Osteocyte (in vitro differentiated cells): Measurements from ENCODE around the gene COX20. TPM values are rescaled to one million over a fixed set of nuclear protein-coding genes. Genes with fewer than 3 reads are reported as not detected.

Source experiments
- DNase-seq: peaks from one replicate; pipeline ENCODE4 v3.0.0; 2021; ENCODE audit warnings: mixed read lengths; ENCODE audit not compliant: unreplicated experiment; ENCODE audit errors: extremely low spot score
- H3K27ac Mint-ChIP-seq: one replicate; pipeline ENCODE4 v1.8.0; 2021; ENCODE audit warnings: mild to moderate bottlenecking, mixed read lengths; ENCODE audit not compliant: unreplicated experiment
- H3K27me3 Mint-ChIP-seq: one replicate; pipeline ENCODE4 v1.8.0; 2021; ENCODE audit warnings: mixed read lengths; ENCODE audit not compliant: unreplicated experiment
- H3K36me3 Mint-ChIP-seq: one replicate; pipeline ENCODE4 v1.8.0; 2021; ENCODE audit warnings: mixed read lengths; ENCODE audit not compliant: unreplicated experiment
- H3K4me1 Mint-ChIP-seq: one replicate; pipeline ENCODE4 v1.8.0; 2021; ENCODE audit warnings: mixed read lengths; ENCODE audit not compliant: unreplicated experiment
- H3K4me3 Mint-ChIP-seq: one replicate; pipeline ENCODE4 v1.8.0; 2021; ENCODE audit warnings: mild to moderate bottlenecking, moderate library complexity, mixed read lengths; ENCODE audit not compliant: unreplicated experiment
- H3K9me3 Mint-ChIP-seq: one replicate; pipeline ENCODE4 v1.8.0; 2021; ENCODE audit warnings: mixed read lengths; ENCODE audit not compliant: unreplicated experiment
- total RNA-seq: library from RNA; stranded (reverse); gene quantifications from 2 replicates; pipeline ENCODE4 v1.2.1, GENCODE V29; 2021
- TF ChIP-seq, protein P1 (sequence below): fragments of 200-600 bp; sonication (generic); IDR thresholded peaks from 2 replicates; pipeline ENCODE4 v1.5.0; 2021; ENCODE audit warnings: antibody characterized with exemption, mild to moderate bottlenecking, moderate library complexity

Gene COX20
- total RNA-seq, 1 donor from 2014 or later, result 27.4 TPM

DNA sequence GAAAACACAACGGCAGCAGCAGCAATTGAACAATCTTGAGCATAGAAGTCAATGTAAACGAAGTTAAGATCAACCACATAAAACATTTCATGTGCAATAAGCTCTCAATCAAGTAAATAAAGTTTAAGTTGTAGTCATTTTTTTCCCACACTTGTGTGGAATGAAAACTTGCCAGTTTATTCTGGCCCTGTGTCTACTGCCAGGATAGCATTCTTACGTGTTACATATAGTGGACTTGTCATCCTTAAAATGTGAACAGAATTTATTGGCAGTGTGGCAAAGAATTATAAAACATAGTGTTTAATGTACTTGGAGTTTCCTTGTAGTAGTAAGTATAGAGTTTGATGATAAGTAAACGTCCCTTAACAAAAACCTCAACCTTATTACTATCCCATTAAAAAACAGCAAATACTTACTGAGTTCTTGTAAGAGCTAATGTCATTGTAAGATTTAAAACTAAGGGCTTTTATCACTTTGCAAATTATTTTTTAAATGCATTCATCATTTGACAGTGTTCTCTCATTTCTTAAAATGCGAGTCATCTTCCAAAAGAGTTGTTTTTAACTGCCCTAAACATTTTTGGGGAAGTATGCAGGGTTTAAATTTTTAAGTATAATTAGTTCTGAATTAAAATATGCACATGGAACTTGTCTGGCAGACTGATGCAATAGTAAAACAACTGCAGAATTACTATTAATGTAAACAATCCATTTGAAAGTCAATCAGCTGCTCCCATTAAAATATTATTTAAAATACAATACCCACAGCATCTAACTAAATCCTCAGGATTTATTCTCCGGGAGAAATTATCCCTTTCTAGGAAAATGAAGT lies 7.9 kb downstream of the COX20 start:
- TF ChIP-seq, protein P1, sequence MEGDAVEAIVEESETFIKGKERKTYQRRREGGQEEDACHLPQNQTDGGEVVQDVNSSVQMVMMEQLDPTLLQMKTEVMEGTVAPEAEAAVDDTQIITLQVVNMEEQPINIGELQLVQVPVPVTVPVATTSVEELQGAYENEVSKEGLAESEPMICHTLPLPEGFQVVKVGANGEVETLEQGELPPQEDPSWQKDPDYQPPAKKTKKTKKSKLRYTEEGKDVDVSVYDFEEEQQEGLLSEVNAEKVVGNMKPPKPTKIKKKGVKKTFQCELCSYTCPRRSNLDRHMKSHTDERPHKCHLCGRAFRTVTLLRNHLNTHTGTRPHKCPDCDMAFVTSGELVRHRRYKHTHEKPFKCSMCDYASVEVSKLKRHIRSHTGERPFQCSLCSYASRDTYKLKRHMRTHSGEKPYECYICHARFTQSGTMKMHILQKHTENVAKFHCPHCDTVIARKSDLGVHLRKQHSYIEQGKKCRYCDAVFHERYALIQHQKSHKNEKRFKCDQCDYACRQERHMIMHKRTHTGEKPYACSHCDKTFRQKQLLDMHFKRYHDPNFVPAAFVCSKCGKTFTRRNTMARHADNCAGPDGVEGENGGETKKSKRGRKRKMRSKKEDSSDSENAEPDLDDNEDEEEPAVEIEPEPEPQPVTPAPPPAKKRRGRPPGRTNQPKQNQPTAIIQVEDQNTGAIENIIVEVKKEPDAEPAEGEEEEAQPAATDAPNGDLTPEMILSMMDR, result no peak
- Mint-ChIP-seq H3K4me1 (peaks cover 24% of the 10 kb centered on the region), H3K4me3 (no peak overlapping the region), H3K27me3 (no peaks in the 10 kb centered on the region), H3K27ac (no peak overlapping the region), H3K9me3 (no peaks in the 10 kb centered on the region), H3K36me3 (peaks cover 49% of the 10 kb centered on the region)
- no peak for DNase-seq

DNA sequence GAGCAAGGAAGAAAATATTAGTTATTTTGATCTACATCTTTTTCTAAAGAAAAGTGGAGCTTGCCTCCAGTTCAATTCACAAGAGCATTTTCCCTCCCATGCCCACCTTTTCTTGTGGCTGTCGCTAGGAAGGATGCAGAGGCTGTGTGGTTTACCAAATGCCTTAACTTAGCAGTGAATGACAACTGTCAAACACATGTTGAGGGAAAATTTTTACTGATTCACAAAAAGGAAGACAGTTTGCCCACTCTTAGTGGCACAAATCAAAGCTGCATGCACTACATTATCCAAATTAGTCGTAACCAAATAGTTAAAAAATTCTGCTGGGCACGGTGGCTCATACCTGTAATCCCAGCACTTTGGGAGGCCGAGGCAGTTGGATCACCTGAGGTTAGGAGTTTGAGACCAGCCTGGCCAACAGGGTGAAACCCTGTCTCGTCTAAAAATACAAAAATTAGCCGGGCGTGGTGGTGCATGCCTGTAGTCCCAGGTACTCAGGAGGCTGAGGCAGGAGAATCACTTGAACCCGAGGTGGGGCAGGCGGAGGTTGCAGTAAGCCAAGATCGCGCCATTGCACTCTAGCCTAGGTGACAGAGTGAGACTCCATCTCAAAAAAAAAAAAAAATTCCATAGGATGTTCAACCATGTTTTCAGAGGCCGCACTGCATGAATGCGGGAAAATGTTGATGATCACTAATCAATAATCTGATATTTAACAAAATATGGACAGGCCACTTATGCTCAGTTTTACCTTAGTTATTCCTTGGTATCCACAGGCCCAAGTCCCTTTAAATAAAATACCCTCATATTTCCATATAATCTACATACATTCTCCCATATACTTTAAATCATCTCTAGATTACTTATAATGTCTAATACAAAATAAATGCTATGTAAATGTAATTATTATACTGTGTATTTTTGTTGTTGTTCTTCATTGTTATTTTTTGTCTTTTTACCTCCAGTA lies 9.0 kb downstream of the COX20 start:
- Mint-ChIP-seq H3K4me3 (no peak overlapping the region), H3K9me3 (no peaks in the 10 kb centered on the region), H3K27ac (peak overlapping the region; percentile 6), H3K4me1 (peaks cover 20% of the 10 kb centered on the region), H3K27me3 (no peaks in the 10 kb centered on the region), H3K36me3 (peaks cover 52% of the 10 kb centered on the region)
- TF ChIP-seq, protein P1, result no peak
- no peak for DNase-seq

DNA sequence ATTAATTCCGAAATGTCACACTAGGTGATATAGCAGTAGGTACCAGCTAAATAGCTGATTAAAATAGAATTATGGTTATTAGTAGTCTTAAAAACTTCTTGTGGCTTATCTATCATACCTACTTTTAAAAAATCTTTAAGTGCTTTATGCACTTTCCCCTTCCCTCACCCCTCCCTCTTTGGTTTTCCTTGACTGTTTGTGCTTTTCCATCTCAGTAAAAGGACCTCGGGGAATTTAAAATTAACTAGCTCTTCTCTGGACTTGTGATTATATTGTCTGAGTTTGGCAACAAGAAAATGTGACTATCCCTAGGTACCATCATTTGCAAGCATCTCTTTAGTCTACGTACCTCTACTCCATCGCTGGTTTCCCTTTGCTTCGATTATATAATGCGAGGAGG lies 11.2 kb downstream of the COX20 start:
- Mint-ChIP-seq H3K9me3 (no peaks in the 10 kb centered on the region), H3K36me3 (peaks cover 54% of the 10 kb centered on the region), H3K4me1 (peaks cover 5% of the 10 kb centered on the region), H3K27ac (no peak overlapping the region), H3K27me3 (no peaks in the 10 kb centered on the region), H3K4me3 (no peak overlapping the region)
- DNase-seq, result no peak
- TF ChIP-seq, protein P1, result no peak

DNA sequence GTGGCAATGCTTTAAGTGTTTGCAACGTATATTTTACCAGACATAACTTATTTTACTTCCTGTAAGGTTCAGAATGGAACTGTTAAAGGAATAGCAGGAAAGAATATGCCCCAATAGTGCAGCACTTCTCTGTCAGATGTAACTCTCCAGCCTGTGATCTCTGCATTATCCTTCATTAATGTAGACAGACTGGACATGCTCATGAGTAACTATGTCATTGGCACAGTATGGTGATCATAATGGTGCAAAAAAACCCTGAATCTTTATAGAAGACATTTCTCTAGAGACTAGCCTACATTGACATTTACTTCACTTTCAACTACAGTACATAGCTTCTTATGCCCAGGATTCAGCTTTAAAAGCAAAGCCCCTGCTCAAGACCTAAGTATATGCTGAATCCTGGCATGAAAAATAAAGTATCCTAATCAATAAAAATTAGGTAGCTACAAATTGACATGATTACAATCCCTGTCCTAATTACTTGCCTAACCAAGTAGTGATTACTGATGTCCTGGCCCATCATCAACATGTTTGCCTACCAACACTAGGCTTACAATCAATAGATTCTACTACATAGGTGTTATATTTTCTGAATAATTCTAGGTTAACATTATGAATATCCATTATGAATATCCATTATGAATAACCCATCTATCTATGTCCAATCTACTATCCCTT lies 13.9 kb downstream of the COX20 start:
- peak overlapping the region; percentile 18 for H3K27ac Mint-ChIP-seq
- H3K27me3 Mint-ChIP-seq, result no peaks in the 10 kb centered on the region
- H3K9me3 Mint-ChIP-seq, result no peaks in the 10 kb centered on the region

More for the DNA sequence above, 13.9 kb downstream of the COX20 start:
- H3K4me3 Mint-ChIP-seq, result no peak overlapping the region
- no peak for DNase-seq
- H3K36me3 Mint-ChIP-seq, result peaks cover 59% of the 10 kb centered on the region
- peaks cover 3% of the 10 kb centered on the region for H3K4me1 Mint-ChIP-seq
- TF ChIP-seq, protein P1, result no peak
